SK-N-SH (cell line): ENCODE data around the gene PA2G4.

ENCODE experiments used
- CTCF ChIP-seq: fragments of 200-600 bp; sonication (generic); IDR thresholded peaks from 2 replicates; pipeline ENCODE4 v1.6.1; 2017; ENCODE audit warnings: antibody characterized with exemption, mild to moderate bottlenecking, moderate library complexity
- FOSL2 ChIP-seq: IDR thresholded peaks from 2 replicates; pipeline ENCODE4 v1.4.0; 2012; ENCODE audit warnings: low read depth, mild to moderate bottlenecking, moderate library complexity, borderline replicate concordance
- MAX ChIP-seq: IDR thresholded peaks from 2 replicates; pipeline ENCODE4 v1.4.0; 2012; ENCODE audit warnings: low read depth
- POLR2AphosphoS5 ChIP-seq: IDR thresholded peaks from 2 replicates; pipeline ENCODE4 v1.6.1; 2012; ENCODE audit warnings: low read depth, low read length
- RFX5 ChIP-seq: IDR thresholded peaks from 2 replicates; pipeline ENCODE4 v1.6.1; 2012; ENCODE audit warnings: mild to moderate bottlenecking, improper control_type of control experiment, low read length
- YY1 ChIP-seq: IDR thresholded peaks from 2 replicates; pipeline ENCODE4 v1.4.0; 2012; ENCODE audit warnings: low read depth, mild to moderate bottlenecking
- TF ChIP-seq, protein P1 (sequence below): fragments of 150-350 bp; IDR thresholded peaks from 2 replicates; pipeline ENCODE4 v1.6.1; 2017; ENCODE audit warnings: antibody characterized with exemption, low read length, low read depth, borderline replicate concordance
- TF ChIP-seq, protein P2 (sequence below): fragments of 150-350 bp; IDR thresholded peaks from 2 replicates; pipeline ENCODE4 v1.6.1; 2016; ENCODE audit warnings: mild to moderate bottlenecking, low read depth, low read length
- TF ChIP-seq, protein P3 (sequence below): IDR thresholded peaks from 2 replicates; pipeline ENCODE4 v1.6.1; 2012; ENCODE audit warnings: mild to moderate bottlenecking, low read depth, low read length, moderate library complexity

- TF ChIP-seq, protein P1, sequence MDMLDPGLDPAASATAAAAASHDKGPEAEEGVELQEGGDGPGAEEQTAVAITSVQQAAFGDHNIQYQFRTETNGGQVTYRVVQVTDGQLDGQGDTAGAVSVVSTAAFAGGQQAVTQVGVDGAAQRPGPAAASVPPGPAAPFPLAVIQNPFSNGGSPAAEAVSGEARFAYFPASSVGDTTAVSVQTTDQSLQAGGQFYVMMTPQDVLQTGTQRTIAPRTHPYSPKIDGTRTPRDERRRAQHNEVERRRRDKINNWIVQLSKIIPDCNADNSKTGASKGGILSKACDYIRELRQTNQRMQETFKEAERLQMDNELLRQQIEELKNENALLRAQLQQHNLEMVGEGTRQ = no peak
- peak; percentile 76 for TF ChIP-seq CTCF
- TF ChIP-seq POLR2AphosphoS5 = peak; percentile 27; the same call in 1 of the 2 replicates
- TF ChIP-seq MAX = 0 out of 2 replicates have a peak, but pooled peaks have one; percentile 53
- TF ChIP-seq, protein P2, sequence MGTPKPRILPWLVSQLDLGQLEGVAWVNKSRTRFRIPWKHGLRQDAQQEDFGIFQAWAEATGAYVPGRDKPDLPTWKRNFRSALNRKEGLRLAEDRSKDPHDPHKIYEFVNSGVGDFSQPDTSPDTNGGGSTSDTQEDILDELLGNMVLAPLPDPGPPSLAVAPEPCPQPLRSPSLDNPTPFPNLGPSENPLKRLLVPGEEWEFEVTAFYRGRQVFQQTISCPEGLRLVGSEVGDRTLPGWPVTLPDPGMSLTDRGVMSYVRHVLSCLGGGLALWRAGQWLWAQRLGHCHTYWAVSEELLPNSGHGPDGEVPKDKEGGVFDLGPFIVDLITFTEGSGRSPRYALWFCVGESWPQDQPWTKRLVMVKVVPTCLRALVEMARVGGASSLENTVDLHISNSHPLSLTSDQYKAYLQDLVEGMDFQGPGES = no peak
- TF ChIP-seq RFX5 = no peak
- no peak for TF ChIP-seq FOSL2
- TF ChIP-seq YY1 = no peak
- TF ChIP-seq, protein P3, sequence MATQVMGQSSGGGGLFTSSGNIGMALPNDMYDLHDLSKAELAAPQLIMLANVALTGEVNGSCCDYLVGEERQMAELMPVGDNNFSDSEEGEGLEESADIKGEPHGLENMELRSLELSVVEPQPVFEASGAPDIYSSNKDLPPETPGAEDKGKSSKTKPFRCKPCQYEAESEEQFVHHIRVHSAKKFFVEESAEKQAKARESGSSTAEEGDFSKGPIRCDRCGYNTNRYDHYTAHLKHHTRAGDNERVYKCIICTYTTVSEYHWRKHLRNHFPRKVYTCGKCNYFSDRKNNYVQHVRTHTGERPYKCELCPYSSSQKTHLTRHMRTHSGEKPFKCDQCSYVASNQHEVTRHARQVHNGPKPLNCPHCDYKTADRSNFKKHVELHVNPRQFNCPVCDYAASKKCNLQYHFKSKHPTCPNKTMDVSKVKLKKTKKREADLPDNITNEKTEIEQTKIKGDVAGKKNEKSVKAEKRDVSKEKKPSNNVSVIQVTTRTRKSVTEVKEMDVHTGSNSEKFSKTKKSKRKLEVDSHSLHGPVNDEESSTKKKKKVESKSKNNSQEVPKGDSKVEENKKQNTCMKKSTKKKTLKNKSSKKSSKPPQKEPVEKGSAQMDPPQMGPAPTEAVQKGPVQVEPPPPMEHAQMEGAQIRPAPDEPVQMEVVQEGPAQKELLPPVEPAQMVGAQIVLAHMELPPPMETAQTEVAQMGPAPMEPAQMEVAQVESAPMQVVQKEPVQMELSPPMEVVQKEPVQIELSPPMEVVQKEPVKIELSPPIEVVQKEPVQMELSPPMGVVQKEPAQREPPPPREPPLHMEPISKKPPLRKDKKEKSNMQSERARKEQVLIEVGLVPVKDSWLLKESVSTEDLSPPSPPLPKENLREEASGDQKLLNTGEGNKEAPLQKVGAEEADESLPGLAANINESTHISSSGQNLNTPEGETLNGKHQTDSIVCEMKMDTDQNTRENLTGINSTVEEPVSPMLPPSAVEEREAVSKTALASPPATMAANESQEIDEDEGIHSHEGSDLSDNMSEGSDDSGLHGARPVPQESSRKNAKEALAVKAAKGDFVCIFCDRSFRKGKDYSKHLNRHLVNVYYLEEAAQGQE = no peak
These were observed 53.1 kb downstream of the PA2G4 start for GRCh38 chr12:56157201-56158028.
